Breast epithelium (tissue), 3 donors: Measurements from ENCODE around the gene GK.

ENCODE experiments used
- POLR2A ChIP-seq: fragments of 450-650 bp; IDR thresholded peaks from one replicate; pipeline ENCODE4 v1.6.1; 2016; ENCODE audit warnings: antibody characterized with exemption, mild to moderate bottlenecking, moderate library complexity
- POLR2AphosphoS5 ChIP-seq, 3 donors: sonication (generic); formaldehyde crosslinking; IDR thresholded peaks; one replicate each; pipeline ENCODE4 v1.6.1; 2017; ENCODE audit warnings: antibody characterized with exemption in 3 of 3
- TF ChIP-seq, protein P1 (sequence below), 3 donors: fragments of 450-650 bp; IDR thresholded peaks; one replicate each; pipeline ENCODE4 v1.5.1; 2016 to 2017; ENCODE audit warnings: antibody characterized with exemption in 3 of 3, mild to moderate bottlenecking in 3 of 3, moderate library complexity in 3 of 3

DNA sequence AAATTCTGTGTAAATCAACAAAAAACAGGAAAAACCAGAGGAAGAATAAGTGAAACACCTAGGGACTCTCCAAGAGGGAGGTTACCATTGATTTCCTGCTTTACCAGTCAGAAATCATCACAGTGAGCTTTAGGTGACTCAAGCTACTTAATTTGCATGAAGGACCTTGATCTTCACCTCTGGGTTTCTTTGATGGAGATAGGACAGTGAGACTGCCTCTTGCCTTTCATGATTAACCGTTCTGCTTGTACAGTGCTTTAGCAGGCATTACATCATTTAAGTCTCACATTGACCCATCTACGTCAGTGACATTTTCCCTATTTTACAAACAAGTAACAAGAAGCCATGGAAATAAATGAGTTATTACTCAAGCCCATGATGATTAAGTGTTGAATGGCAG is 3.4 kb upstream of the GK start:
- TF ChIP-seq, protein P1, sequence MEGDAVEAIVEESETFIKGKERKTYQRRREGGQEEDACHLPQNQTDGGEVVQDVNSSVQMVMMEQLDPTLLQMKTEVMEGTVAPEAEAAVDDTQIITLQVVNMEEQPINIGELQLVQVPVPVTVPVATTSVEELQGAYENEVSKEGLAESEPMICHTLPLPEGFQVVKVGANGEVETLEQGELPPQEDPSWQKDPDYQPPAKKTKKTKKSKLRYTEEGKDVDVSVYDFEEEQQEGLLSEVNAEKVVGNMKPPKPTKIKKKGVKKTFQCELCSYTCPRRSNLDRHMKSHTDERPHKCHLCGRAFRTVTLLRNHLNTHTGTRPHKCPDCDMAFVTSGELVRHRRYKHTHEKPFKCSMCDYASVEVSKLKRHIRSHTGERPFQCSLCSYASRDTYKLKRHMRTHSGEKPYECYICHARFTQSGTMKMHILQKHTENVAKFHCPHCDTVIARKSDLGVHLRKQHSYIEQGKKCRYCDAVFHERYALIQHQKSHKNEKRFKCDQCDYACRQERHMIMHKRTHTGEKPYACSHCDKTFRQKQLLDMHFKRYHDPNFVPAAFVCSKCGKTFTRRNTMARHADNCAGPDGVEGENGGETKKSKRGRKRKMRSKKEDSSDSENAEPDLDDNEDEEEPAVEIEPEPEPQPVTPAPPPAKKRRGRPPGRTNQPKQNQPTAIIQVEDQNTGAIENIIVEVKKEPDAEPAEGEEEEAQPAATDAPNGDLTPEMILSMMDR (IDR thresholded peaks at IDR 0.05), result no peak
- TF ChIP-seq POLR2A (no peak), POLR2AphosphoS5 (IDR thresholded peaks at IDR 0.05) (no peak)
